Anterior cingulate cortex (tissue), 58 donors: ENCODE results near the gene FST.

ENCODE experiments used
- DNase-seq, 58 donors: peaks; one replicate each; lab custom pipeline; 2025; lab: John Stamatoyannopoulos, UW

FST gene

DNA sequence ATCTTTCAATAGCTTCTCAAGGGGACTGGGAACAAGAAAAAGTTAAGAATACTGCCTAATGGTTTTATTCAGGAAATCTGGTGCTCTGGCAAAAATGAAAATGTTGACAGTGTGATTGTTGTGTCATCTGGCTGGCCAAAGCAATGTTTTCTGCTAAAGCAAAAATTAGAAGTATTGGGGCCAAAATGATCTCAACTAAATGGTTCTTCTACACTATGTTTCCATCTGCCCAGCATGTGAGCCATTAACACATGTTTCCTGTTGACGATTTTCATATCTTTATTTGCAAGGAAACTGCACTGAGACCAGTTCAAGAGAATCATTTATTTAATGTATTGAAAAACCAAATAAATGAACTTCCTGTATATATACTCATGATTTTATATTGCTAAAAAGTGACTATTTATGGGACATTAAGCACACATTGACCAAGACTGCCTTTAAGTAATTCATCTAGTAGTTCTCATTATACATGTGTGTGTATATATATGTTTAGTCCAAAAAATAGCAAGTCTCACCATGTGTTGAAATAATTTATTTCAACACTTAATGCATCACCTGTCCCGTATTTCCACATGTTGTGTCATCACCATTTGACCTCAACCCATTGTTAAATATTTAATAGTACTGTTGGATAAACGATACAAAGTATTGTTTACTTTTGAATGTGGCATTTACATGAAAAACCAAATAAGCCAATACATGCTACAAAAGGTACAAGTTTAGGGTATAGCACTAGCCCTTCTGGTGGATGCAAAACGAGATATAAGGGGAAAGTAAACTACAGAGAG, 7.5 kb upstream of the FST start:
- DNase-seq = no peak

DNA sequence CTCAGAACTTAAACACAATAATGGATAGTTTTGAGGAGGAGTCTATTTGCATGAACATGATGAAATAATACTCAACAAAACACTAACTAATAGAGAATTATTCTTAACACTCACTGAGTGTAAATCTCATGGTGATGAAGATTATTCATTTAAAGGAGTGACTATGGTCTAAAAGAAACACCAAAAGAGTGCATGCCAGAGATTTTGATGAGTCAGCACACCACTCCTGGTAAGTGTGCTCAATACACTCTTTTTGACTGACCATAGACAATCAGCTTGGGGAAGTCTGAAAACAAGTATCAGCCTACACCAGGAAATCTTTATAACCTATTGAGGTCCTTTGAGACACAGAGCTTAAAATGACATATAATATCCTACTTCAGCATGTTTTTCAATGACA, 6.8 kb upstream of the FST start:
- DNase-seq = no peak

DNA sequence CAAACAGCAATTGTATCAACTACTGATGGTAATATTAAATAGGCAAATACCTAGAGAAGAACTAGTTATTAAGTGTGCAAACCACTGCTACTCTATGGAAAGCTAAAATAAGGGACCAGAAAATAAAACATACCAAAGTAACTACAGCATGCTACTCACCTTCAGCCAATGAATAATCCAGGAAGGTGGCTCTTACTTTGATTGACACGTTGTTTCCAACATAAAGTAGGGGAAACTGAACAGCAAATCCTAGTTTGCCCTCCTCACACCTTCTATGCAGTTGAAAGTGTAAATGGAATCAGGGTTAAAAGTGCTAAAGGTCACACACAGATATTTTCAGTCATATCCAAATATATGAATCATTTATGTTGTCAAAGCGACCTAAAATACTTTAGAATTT, 5.1 kb upstream of the FST start:
- no peak for DNase-seq

DNA sequence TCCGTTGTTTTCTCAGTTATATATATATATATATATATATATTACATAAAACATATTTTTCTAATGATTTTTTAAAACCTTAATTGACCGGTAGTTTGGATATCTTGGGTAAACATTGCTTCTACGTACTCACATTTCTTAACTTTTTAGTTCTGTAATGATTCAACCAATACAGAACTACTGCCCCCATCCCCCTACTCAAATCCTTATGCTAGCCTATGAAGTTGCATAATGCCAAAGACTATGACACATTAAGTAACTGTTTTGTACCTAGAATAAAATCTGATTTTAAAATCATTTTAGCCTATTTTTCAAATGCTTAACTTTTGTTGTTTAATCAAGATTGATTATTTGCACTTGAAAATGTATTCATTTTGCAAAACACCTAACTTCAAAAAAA, 4.4 kb upstream of the FST start:
- no peak for DNase-seq

DNA sequence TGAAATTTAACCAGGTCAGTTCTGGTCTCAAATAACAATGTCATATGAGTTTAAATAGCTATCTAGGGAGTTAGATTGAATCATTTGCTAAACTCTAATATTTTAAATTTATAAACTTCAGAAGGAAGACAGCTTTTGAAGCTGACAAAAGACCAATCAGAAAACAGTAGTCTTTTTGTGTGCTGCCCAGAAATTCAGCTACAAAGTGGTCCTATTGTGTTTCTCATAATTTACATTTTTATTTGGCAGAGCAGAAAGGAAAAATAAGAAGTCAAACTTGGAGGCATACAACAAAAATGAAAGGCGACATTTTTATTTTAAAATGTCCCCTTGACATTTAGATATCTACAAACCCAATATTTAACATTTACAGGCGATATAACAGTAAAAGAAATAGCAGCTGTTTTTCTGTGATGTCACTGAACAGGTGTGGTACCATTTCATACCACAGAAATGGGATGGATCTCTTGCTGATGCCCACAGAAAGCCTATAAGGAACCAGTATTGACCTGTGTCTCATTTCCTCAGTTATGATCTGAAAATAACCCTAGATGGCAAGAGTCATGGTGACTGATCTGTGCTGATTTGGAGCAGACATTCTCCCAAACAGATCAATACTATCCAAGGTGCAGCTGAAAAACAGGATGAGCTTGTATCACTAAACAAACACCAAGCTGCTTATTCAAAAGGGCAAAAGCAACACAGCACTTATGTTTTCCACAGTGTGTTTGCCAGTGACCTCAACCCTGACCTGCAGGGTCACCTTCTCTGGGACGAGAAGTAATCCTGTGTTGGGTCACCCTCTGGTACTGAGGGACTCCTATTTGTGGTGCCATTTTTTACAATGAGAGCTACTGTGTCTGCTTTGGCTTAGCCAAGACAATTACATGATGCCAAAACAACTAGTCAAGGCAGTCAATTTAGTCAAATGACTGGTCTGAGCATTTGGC, 3.6 kb upstream of the FST start:
- DNase-seq = peak in 1 of 58 donors; percentile 22

DNA sequence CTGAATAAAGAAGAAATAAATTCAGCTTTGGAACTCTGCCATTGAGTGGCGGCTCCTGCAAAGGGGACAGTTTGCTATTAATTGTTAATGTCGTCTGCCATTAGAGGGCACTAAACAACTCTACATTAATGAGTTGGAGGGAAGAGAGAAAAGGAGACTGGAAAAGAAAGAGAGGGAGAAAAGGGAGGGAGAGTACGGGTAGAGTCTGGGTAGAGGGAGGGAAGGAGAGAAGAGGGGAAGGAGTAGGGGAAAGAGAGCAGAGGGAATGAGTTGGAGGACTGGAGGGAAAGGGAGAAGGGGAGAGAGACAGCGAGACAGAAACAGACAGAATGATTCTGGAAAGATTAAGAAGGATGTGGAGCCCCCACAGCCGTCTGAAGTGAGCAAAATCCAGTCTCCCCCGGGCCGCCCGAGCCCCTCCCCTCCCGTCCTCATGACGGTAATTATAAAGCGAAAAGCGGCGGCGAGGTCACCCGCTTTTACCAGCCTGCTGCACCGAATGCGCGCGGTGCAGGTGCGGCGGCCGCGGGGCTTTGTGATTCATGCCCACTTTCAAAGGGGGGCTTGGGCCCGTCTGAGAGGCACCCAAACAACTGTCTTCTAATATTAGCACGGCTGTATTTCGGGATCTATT, 1.9 kb upstream of the FST start:
- peak in 3 of 58 donors; percentile 4 to 22 (median 18) for DNase-seq

DNA sequence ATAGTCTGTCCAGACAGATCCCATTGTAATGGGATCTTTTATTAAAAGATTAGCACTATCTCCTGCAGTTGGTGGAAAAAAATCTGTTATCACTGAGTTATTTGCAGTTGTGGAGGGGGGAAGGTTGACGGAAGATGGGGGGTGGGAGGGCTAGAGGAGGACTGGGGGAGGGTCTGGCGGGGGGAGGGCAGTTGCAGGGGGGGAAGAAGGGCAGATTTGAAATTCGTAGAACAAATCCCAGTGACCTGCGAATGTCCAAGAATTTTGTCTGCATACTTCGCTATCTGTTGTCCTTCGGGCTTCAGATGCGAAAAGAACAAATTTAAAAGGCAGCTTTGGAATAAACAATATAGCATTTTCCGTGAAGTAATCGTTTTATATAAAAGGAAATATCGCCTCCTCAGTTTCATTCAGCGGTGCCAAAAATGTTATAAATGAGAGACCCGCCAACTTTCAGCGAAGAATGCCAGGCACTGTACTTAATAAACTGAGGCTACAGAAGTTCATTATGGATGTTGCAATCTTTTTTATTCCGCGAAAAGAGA, 1.3 kb upstream of the FST start:
- no peak for DNase-seq

DNA sequence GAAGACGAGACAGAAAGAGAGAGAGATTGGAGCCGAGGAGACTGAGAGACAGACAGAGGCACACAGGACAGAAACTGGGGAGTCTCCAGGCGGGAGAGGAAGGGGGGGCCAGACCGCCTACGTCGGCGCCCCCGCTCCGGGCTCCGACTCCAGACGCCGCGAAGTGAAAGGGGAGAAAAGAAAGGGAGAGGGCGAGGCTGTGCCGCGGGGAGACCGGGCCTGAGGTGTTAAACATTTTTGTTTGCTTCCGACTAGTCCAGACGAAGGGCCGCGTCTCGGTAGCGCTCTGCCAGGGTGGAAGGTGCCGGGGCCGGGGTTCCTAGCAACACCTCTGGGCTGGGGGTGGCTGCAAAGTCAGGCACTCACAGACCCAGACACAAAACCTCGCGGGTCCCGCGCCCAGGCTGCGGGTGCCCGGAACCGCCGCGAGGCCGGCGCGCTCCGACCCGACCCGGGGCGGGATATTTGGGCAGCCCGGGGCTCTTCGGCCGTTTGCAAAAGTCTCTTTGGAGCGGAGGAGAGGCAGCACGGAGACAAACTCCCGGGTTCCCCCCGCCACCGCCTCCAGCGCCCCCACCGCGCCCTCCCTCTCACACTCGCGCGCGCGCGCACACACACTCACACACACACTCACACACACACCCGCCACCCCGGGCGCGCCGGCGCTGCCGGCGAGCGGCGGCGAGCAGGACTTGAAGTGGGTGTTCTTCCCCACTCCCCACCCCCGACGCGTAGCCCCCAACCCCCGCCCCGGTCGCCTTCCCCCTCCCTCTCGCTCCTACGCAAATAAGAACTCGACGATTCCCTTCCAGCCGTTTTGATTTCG, 626 bp upstream of the FST start:
- peak in 3 of 58 donors; percentile 4 to 25 (median 18) for DNase-seq

DNA sequence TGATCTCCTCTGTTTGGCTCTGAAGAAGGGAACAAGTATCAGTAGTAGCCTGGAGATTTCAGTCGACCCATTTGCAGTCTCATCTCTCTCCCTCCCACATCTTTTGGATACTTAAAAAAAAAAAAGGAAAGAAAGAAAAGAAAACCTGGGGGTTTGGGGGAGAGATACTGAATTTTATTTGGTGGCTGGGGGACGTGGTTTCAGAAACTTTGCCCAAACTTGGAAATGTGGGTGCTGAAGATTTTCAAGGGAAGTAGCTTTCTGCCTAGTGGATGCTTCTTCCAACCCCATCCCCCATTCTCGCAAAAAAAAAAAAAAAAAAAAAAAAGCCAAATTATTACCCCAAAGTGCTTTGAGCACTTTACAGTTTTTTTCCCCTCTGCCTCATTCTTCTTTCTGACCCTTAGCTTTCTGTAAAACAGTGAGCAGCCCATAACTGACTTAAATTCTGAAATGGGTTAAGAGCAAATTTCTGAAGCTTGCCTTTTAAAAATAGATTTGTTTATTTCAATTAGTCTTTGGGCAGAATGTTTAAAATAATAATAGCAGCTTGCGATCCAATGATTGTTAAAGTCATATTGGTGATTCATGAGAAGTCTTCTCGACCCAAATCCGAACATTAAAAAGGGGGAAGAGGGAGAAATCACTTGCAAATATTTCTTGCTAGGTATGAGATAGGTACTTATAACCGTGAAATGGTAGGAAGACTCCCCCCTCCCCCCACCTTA, 894 bp downstream of the FST start:
- no peak for DNase-seq

DNA sequence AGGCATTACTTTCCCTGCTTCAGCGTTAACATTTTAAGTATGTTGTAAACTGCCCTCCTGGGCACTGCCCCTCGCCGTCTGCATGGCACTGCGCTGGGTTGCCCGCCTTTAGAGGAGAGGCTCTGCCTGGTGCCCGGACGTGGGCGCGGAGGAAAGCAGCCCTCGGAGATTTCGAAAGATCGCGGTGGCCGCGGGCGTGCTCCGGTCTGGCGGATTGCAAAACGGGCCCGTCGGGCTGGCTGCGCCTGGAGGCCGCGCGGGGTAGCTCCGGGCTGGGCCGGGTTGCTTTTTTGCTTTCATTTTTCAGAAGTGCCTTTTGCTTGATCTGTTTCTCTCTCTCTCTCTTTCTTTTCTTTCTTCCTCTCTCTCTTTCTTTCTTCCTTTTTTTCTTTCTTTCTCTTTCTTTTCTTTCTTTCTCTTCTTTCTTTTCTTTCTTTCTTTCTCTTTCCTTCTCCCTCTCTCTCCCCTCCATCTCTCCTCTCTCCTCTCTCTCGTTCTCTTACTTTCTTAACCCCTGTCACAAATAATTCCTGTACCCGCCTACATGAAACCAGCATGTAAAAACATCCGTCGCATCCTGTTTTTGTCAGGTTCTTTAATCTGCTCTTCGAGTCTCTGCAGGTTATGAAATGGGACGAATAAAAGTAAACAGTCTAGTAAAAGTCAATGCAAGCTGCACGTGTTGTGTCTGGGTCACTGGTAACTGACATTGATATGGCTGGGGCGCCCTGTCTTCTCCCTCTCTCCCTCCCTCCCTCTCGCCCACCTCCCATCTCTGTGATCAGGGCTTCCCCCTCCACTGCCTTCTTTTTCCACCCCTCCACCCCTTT, 1.7 kb downstream of the FST start:
- DNase-seq = peak in 11 of 58 donors; percentile 3 to 36 (median 9)

DNA sequence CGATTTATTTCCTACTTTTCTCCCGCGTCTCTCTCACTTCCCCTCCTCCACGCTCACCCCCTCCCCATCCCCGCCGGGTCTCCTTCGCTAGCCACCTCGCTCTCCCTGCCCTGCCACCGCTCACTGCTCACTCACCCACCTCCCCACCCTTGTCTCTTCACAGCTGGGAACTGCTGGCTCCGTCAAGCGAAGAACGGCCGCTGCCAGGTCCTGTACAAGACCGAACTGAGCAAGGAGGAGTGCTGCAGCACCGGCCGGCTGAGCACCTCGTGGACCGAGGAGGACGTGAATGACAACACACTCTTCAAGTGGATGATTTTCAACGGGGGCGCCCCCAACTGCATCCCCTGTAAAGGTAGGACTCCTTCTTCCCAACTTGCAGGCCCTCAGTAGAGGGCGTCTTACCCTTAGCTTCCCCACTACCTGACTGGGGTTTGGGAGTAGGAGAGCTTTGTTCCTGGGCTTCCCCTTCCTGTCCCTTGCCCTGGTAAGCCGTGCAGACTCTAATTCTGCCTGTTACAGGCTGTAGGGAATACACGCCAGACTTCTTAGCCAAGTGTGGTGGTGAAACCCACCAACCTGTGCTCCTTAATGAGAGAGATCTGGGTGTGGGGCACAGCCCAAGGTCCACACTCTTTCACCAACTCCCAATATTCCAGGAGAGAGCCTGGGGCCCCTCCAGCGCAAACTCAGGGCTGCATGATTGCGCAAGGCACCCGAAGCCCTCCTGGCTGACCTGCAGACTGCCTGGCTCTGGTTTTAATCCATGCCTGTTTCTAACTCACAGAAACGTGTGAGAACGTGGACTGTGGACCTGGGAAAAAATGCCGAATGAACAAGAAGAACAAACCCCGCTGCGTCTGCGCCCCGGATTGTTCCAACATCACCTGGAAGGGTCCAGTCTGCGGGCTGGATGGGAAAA, 2.5 kb downstream of the FST start:
- no peak for DNase-seq

DNA sequence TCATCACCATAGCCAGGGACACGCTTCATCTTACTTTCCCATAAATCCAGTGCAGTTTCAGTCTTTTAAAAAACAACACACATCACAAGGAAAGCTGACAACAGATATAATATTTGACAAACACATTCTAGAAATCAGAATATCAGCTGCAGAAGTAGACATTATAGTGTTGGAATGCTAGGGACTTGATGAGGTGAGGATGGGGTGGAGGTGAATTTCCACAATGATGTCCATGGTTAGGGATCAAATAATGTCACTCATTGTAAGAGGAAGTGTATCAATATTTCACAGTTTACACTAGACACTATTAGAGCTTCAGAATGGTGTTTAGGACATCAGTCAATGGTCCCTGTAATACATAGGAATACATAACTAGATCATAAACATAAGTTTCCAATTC, 7.0 kb downstream of the FST start:
- DNase-seq = no peak

DNA sequence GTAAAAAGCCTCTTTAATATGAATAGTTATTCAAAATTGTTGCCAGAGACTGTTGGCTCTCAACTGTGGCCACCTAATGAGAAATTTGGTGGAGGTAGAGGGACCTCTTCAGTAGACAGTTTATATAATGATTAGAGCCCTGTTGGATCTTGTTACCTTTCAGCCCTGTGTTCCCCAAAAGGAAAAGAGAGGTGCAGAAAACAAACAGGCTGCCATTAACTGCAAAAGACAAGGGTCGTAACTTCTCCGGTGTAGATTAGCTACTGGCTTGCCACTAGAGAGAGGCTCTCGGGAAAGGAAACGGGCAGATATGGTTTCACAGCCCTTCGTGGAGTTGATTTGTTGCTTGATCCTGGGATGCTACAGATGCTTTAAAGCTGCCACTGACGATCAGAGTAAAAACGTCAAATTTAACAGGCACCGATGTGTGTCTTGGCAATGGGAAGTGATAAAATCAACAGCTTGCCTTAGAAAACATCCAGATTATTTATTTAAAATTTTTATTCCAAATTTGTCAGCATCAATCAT, 7.8 kb downstream of the FST start:
- DNase-seq = no peak

DNA sequence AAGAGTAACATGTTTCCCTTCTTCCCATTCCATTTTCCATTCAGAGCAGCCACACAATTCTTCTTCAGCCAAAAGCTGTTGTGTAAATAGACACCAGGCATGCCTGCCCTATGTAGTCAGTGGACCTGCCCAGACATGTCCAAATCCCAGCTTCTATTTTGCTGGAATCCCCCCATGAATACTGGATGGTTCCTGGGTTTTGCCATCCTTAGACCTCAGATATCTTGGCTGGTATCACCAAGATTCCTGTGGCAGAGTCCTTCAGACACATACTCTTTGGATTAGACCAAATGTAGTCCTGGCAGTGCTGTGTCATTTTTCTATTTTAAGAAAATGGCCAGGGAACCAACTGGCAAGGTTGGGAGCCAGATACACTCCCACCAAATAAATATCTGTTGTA, 10.3 kb downstream of the FST start:
- no peak for DNase-seq

DNA sequence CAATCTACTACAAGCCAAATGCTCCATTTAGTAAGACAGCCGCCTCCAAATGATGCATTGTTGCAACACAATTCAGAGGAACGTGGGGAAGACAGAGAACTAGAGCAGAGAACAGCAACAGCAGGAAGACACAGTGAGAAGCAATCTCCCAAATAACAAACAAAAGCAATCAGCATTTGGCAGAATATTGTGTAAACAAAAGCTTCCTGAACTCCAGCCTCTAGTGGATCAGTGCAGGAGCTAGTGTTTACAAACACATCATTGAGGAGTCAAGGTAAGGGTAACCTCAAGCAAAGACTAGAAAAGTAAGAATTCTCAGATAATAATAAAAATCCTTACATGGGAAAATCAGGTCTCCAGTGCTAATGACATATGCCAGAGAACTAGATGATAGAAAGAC, 20.6 kb downstream of the FST start:
- DNase-seq = no peak

DNA sequence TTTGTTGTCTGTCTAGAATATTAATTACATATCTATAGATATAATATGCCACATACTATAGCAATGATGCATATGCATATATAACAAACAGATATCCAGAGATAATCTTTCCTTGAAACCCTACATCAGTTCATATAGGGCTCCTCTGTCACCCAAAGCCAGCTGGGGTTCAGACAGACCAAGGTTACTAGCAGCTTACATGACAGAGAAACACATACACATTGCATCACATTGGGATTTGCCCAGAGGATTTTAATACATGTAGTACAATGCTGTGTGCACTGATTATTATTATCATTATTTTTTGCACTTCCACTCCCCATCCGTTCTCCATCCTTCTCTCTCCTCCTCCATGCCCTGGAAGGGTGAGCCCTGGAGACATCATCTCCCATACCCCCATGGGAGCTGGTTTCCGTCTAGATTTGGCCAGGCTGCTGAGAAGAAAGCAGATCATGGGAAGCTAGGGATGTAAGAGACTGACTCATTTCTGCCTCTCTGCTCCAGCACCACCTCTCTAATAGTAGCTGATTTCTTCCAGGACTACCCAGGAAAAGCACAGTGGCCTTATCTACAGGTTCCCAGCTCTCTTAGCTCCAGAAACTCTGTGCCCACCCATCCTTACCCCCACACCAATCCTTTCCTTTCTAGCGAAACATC, 23.3 kb downstream of the FST start:
- no peak for DNase-seq
